Measurements from ENCODE around the gene NDUFS6.

Gene NDUFS6

GRCh38 chr5:1782385-1783215 lies 18.6 kb upstream of the NDUFS6 start:
- H3K4me3 ChIP-seq (replicated peaks; ENCODE audit: insufficient read depth, low read length): no peak overlapping the region
- no peak for TF ChIP-seq POLR2AphosphoS5 (IDR thresholded peaks at IDR 0.05; ENCODE audit: low read depth)
- no peak for TF ChIP-seq SPI1 (IDR thresholded peaks at IDR 0.05; ENCODE audit: borderline replicate concordance, low read depth)
- TF ChIP-seq GABPA (IDR thresholded peaks at IDR 0.05; ENCODE audit: low read depth): no peak
- TF ChIP-seq REST (IDR thresholded peaks at IDR 0.05; ENCODE audit: insufficient replicate concordance, low read depth): no peak
- no peak for TF ChIP-seq CTCF (IDR thresholded peaks at IDR 0.05; ENCODE audit: insufficient read depth, low read length)
- no peak overlapping the region for H3K27ac ChIP-seq (replicated peaks)
- H3K27me3 ChIP-seq (ENCODE audit: insufficient read depth, poor library complexity, severe bottlenecking): peaks cover 3% of the 10 kb centered on the region
- no peak for DNase-seq (ENCODE audit: low read depth in 1 of 2, low spot score in 1 of 2)

GRCh38 chr5:1783216-1783554 lies 18.0 kb upstream of the NDUFS6 start:
- Histone ChIP-seq H3K27ac (replicated peaks) (no peak overlapping the region), H3K4me3 (replicated peaks; ENCODE audit: insufficient read depth, low read length) (no peak overlapping the region), H3K27me3 (ENCODE audit: insufficient read depth, poor library complexity, severe bottlenecking) (peaks cover 3% of the 10 kb centered on the region)
- TF ChIP-seq GABPA (IDR thresholded peaks at IDR 0.05; ENCODE audit: low read depth): no peak
- no peak for TF ChIP-seq SPI1 (IDR thresholded peaks at IDR 0.05; ENCODE audit: borderline replicate concordance, low read depth)
- no peak for TF ChIP-seq REST (IDR thresholded peaks at IDR 0.05; ENCODE audit: insufficient replicate concordance, low read depth)
- TF ChIP-seq CTCF (IDR thresholded peaks at IDR 0.05; ENCODE audit: insufficient read depth, low read length): no peak
- TF ChIP-seq POLR2AphosphoS5 (IDR thresholded peaks at IDR 0.05; ENCODE audit: low read depth): no peak
- DNase-seq (ENCODE audit: low read depth in 1 of 2, low spot score in 1 of 2): no peak

GRCh38 chr5:1784197-1785050 lies 16.8 kb upstream of the NDUFS6 start:
- DNase-seq (ENCODE audit: low read depth in 1 of 2, low spot score in 1 of 2): no peak
- TF ChIP-seq SPI1 (IDR thresholded peaks at IDR 0.05; ENCODE audit: borderline replicate concordance, low read depth) (no peak), POLR2AphosphoS5 (IDR thresholded peaks at IDR 0.05; ENCODE audit: low read depth) (no peak), REST (IDR thresholded peaks at IDR 0.05; ENCODE audit: insufficient replicate concordance, low read depth) (no peak), CTCF (IDR thresholded peaks at IDR 0.05; ENCODE audit: insufficient read depth, low read length) (no peak)
- Histone ChIP-seq H3K27me3 (ENCODE audit: insufficient read depth, poor library complexity, severe bottlenecking) (no peaks in the 10 kb centered on the region), H3K27ac (replicated peaks) (no peak overlapping the region), H3K4me3 (replicated peaks; ENCODE audit: insufficient read depth, low read length) (no peak overlapping the region)

Data from HL-60 (cell line).